ENCODE data around the gene SNAP25.

Gene SNAP25

GRCh38 chr20:10300582-10301446, 82.2 kb downstream of the SNAP25 start:
- in situ Hi-C loops (cut with HindIII; ENCODE audit: low sequenced_read_pairs): no loop called here

DNA sequence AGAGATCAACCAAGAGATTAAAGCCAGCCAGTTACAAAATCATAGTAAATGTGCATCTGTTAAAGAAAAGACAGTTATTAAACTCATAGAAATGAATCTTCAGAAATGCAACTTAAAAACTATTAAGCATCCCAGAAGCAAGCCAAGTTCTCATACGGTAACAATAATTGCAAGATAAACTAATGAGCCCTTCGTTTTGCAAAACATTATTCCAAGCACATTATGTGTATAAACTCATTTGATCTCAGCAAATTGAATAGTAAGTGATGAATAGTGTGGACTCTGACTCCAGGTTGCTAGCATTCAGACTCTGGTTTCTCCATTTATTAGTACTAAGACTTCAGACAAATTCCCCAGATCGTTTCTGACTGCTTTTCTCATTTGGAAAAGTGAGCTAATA, 85.2 kb downstream of the SNAP25 start:
- in situ Hi-C loops (cut with HindIII; ENCODE audit: low sequenced_read_pairs): no loop called here

DNA sequence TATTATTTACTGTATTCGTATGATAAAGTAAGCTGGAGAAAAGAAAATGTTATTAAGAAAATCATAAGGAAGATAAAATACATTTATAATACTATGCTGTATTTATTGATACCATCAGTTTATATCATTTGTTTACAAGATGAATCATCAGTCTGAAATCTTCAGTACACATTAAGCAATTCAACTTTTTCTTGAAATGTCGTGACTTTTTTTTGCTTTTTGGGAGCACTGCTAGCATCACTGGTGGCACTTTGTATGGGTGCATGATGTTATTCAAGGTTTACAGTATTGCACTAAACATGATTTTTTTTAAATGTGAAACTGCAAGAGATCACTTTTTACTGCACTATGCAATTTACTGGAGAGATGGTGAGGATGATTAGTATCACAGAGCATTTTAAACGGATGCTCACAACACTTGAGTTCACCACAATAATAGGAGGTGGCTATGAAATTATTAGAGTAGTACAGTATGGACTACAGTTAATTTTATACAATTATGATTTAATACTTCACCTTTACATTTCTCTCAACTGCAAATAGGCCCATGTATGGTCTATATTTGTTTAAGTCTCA, 85.9 kb downstream of the SNAP25 start:
- in situ Hi-C loops (cut with HindIII; ENCODE audit: low sequenced_read_pairs): no loop called here

- in situ Hi-C loops (cut with HindIII; ENCODE audit: low sequenced_read_pairs): no loop called here
Observed at GRCh38 chr20:10306440-10307358, 88.1 kb downstream of the SNAP25 start.

DNA sequence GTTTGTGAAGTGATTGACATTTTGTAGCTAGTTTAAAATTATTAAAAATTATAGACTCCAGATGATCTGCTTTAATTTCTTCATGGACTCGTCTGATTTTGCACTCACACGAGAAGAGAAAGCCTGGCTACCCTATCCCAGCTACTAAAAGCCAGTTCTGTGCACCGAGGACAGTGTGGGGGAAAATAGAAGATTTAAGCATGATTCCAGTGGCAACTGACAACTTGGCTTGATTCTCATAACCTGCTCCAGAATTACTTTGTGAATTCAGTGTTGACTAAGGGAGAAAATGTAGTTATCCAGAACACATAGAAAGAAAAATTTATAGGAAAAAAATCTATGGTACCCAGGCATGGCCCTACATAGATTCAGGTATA, 88.7 kb downstream of the SNAP25 start:
- in situ Hi-C loops (cut with HindIII; ENCODE audit: low sequenced_read_pairs): no loop called here

DNA sequence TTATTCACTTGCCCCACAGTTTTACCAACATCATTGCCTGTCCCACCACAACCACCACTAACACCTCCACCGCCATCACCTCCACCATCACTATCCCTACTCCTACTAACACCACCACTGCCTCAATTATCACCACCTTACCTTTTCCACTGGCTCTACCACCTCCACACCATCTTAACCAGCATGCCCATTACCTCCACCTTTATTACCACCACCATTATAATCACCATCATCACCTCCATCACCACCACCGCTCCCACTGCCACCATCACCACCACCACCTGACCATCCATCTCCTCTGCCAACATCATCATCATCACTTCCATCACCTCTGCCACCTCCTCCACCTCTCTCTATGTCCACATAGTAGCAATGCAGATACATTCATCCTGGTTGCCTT, 90.0 kb downstream of the SNAP25 start:
- in situ Hi-C loops (cut with HindIII; ENCODE audit: low sequenced_read_pairs): no loop called here

DNA sequence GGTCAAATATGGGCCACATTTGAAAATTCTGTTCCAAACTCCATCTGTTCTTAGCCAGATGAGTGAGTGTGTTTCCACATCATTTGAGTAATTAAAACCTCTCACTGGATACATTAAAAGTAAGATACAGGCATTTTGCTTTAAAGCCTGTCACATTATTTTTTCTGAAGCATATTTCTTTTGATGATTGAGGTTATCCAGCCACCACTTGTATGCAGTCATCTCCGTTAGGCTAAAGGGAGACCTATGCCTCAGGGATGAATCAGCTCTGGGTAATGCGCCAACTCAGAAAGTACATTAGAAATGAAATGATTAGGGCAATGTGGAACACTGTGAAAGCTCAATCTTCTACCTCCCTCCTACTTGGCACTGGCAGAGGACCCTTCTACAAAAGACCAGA, 90.7 kb downstream of the SNAP25 start:
- in situ Hi-C loops (cut with HindIII; ENCODE audit: low sequenced_read_pairs): no loop called here

- in situ Hi-C loops (cut with HindIII; ENCODE audit: low sequenced_read_pairs): no loop called here
Observed at GRCh38 chr20:10312111-10312510, 93.5 kb downstream of the SNAP25 start.

GRCh38 chr20:10313215-10313614, 94.6 kb downstream of the SNAP25 start:
- in situ Hi-C loops (cut with HindIII; ENCODE audit: low sequenced_read_pairs): no loop called here

- in situ Hi-C loops (cut with HindIII; ENCODE audit: low sequenced_read_pairs): no loop called here
Observed at GRCh38 chr20:10313701-10314100, 95.1 kb downstream of the SNAP25 start.

DNA sequence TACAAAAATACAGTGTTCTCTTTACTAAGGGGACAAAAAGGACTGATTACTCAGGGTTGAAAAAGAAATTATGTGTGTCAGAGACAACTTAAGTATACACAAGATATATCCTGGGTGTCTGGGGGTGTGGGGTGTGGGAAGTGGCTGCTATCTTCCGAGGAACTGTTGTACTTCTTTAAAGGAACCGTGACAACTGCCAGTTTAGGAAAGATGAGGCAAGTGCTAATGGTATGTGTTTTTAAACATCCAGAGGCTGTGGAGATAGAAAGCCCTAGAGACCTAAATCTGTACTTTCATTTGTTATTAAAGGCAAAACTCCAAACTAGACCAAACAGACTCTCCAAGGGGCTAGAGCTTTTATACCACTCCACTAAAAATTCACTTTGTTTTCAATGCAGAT, 95.6 kb downstream of the SNAP25 start:
- in situ Hi-C loops (cut with HindIII; ENCODE audit: low sequenced_read_pairs): no loop called here

- in situ Hi-C loops (cut with HindIII; ENCODE audit: low sequenced_read_pairs): loop anchor here (5.0 kb wide), 1 partner anchor 97 kb away; no protein-coding TSS in a partner anchor
Observed at GRCh38 chr20:10315138-10315537, 96.5 kb downstream of the SNAP25 start.

DNA sequence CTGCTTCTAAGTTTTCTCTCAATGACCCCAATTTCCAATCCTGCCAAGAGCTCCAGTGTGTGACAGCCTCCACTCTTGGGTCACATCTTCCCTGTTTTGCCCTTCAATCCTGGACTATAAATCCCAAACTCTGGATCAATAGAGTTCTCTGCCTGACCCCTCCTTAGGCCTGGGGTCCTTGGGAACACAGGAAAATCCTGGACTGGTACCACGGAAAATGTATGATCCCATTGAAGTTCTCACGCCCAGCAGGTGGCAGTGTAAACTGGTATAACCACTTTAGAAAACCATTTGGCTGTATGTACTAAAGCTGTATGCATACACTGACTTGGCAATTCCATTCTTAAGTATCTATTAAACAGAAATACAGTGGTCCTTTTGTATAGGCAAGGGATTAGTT, 98.0 kb downstream of the SNAP25 start:
- in situ Hi-C loops (cut with HindIII; ENCODE audit: low sequenced_read_pairs): loop anchor here (5.0 kb wide), 1 partner anchor 96 kb away; no protein-coding TSS in a partner anchor

GRCh38 chr20:10318291-10319024, 99.8 kb downstream of the SNAP25 start:
- in situ Hi-C loops (cut with HindIII; ENCODE audit: low sequenced_read_pairs): loop anchor here (5.0 kb wide), 1 partner anchor 94 kb away; no protein-coding TSS in a partner anchor

DNA sequence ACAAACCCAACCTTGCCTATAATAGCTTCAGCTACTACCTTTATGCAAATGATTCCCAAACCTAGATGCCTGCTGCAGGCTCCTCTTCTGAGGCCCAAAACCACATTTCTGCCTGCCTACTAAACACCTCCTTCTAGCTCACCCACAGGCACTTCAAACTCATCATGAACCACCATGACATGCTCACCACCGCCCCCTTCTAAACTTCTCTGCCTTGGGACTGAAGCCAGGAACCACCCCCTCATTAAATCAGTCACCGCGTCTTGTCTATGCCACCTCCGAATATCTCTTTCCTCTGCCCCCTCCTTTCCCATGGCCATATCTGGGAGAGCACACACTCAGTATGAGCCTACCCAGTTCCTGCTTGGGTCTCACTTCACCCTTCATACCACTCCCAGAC, 101.2 kb downstream of the SNAP25 start:
- in situ Hi-C loops (cut with HindIII; ENCODE audit: low sequenced_read_pairs): loop anchor here (5.0 kb wide), 1 partner anchor 92 kb away; no protein-coding TSS in a partner anchor

- in situ Hi-C loops (cut with HindIII; ENCODE audit: low sequenced_read_pairs): no loop called here
Observed at GRCh38 chr20:10321138-10321717, 102.6 kb downstream of the SNAP25 start.

GRCh38 chr20:10322073-10323012, 103.7 kb downstream of the SNAP25 start:
- in situ Hi-C loops (cut with HindIII; ENCODE audit: low sequenced_read_pairs): no loop called here

DNA sequence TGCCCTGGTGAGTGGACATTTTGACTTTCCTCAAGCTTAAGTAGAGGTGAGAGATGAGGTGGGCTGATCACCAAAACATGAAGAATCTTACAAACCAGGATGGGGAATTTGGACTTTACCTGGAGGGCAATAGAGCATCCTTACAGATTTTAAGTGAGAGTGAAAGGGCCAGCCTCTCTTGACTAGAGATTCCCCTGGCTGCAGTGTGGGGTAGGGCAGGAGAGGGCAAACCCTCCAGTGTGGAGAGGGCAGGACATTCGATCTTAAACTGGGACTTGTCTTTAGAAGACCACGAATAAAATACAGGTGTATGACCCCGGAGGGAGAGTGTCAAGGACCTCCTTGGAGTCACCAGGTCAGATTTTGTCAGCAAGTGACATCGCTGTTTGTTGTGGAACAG, 105.1 kb downstream of the SNAP25 start:
- in situ Hi-C loops (cut with HindIII; ENCODE audit: low sequenced_read_pairs): no loop called here

DNA sequence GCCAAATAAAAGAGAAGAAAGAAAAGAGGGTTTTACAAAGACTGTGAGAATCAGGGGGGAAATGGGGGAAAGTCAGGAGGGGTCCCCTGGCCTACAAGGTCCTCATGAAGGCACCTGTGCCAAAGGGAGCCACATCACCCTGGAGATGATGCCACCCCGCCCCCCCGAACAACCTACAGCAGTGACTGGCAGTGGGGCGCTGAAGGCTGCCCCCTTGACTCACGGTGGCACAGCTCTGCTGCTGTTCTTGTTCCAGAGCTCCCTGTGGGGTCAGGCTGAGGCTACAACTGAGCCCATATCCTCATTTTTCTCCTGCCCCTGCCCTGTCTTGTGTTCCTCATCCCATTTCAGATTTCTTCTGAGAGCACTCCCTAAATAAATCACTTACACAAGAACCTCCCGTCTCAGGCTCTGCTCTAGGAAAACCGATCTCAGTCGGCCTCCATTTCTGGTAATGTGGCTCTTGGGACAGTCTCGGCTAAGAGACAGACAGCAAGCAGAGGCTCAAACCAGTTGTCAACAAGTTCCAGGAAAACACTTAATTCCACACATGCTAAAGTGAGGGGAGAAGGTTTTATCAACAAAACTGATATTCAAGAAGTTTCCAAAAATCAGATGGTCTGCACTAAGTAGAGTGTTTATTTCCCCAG, 105.7 kb downstream of the SNAP25 start:
- in situ Hi-C loops (cut with HindIII; ENCODE audit: low sequenced_read_pairs): no loop called here

Data from endothelial cell of hepatic sinusoid (primary cell).